K562 (cell line): ENCODE data around the gene CPNE1. TPM values are rescaled to one million over a fixed set of nuclear protein-coding genes. Genes with fewer than 3 reads are reported as not detected.

Source experiments
- BCLAF1 ChIP-seq, 2 experiments: fragments of 450-650 bp in 1 of 2; IDR thresholded peaks; 2 replicates each; pipeline ENCODE4 v1.6.1; 2011 to 2017; ENCODE audit warnings: low read depth in 2 of 2, antibody characterized with exemption in 1 of 2, borderline replicate concordance in 1 of 2, low read length in 1 of 2, mild to moderate bottlenecking in 1 of 2, mixed read lengths in 1 of 2; ENCODE audit not compliant: control insufficient read depth in 1 of 2
- CBX2 ChIP-seq: fragments of 200-600 bp; sonication (generic); IDR thresholded peaks from one replicate; pipeline ENCODE4 v1.6.1; 2012; ENCODE audit warnings: mild to moderate bottlenecking, low read length, inconsistent platforms; ENCODE audit not compliant: insufficient read depth, poor library complexity, severe bottlenecking
- GATAD2A ChIP-seq: fragments of 450-650 bp; IDR thresholded peaks from 2 replicates; pipeline ENCODE4 v1.6.1; 2017
- NKRF ChIP-seq: fragments of 450-650 bp; IDR thresholded peaks from 2 replicates; pipeline ENCODE4 v1.6.1; 2016; ENCODE audit warnings: borderline replicate concordance
- TEAD2 ChIP-seq: fragments of 450-650 bp; IDR thresholded peaks from 2 replicates; pipeline ENCODE4 v1.6.1; 2016; ENCODE audit warnings: missing genetic modification characterization, control low read depth, missing compliant biosample characterization
- ZNF217 ChIP-seq: sonication (generic); formaldehyde crosslinking; IDR thresholded peaks from 2 replicates; pipeline ENCODE4 v1.8.0; 2022; ENCODE audit warnings: mild to moderate bottlenecking, missing genetic modification reagents
- polyA plus RNA-seq, 8 experiments: library from polyadenylated mRNA; depleted of rRNA in 4 of 8; stranded (reverse) in 5 of 8; unstranded in 3 of 8; fragments of >200 nt; fragmentation: Nextera tagmentation in 2 of 8; fragmentation: Illumina TruSeq in 1 of 8; extraction: Ambion mirVana in 2 of 8; extraction: Trizol in 1 of 8; gene quantifications; 2 replicates each; pipeline versions ENCODE4 v1.2.1 to v1.2.3, GENCODE V29; 2011 to 2014; ENCODE audit warnings: inconsistent platforms in 1 of 8, missing spikeins in 1 of 8
- total RNA-seq, 7 experiments: library from RNA; depleted of rRNA in 6 of 7; stranded (reverse); fragments of >200 nt in 6 of 7; fragmentation: Illumina TruSeq in 2 of 7; extraction: Trizol in 2 of 7; gene quantifications; 2 replicates each; pipeline versions ENCODE4 v1.2.1 to v1.2.3, GENCODE V29; 2011 to 2021; ENCODE audit warnings: low replicate concordance in 1 of 7
- TF ChIP-seq, protein P1 (sequence below): fragments of 250-450 bp; sonication (Bioruptor Pico); IDR thresholded peaks from 2 replicates; pipeline ENCODE4 v1.5.0; 2021

CPNE1 gene
- total and polyA plus RNA-seq, 9 of the 15 experiments (the other 6 are each of a cell fraction or from before 2014, with no cell fraction given) = 42.1 to 102 (median 56.0) TPM

- TF ChIP-seq NKRF (peak; percentile 32; the same call in 1 of the 2 replicates), CBX2 (no peak), GATAD2A (peak; percentile 53; the same call in 1 of the 2 replicates), TEAD2 (no peak), ZNF217 (0 out of 2 replicates have a peak, but pooled peaks have one; percentile 69), BCLAF1 (IDR thresholded peaks at IDR 0.05; ENCODE audit: borderline replicate concordance in 1 of 2, control insufficient read depth in 1 of 2, low read depth in 2 of 2, low read length in 1 of 2) (no peak)
- TF ChIP-seq, protein P1, sequence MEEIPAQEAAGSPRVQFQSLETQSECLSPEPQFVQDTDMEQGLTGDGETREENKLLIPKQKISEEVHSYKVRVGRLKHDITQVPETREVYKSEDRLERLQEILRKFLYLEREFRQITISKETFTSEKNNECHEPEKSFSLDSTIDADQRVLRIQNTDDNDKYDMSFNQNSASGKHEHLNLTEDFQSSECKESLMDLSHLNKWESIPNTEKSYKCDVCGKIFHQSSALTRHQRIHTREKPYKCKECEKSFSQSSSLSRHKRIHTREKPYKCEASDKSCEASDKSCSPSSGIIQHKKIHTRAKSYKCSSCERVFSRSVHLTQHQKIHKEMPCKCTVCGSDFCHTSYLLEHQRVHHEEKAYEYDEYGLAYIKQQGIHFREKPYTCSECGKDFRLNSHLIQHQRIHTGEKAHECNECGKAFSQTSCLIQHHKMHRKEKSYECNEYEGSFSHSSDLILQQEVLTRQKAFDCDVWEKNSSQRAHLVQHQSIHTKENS = no peak
These were observed 63.4 kb downstream of the CPNE1 start (continued) for GRCh38 chr20:35600993-35601973.
